HG02840 (cell line): ENCODE results near the gene P2RX7.
A peak's percentile ranks its signal among the peaks of the same experiment; 100 is the strongest.

Experiments used
- ATAC-seq: cut with Tn5 transposase; IDR thresholded peaks from one replicate; pipeline ENCODE4 v1.9.1; 2021; ENCODE audit warnings: mild to moderate bottlenecking, moderate library complexity, moderate number of reproducible peaks; ENCODE audit not compliant: unreplicated experiment, low FRiP score

The P2RX7 gene

GRCh38 chr12:121108492-121108891 is 24.2 kb upstream of the P2RX7 start:
- no peak for ATAC-seq

- ATAC-seq, result no peak
These were observed 22.3 kb upstream of the P2RX7 start for GRCh38 chr12:121110211-121110940.

GRCh38 chr12:121111684-121112083 is 21.0 kb upstream of the P2RX7 start:
- no peak for ATAC-seq

GRCh38 chr12:121112496-121112895 is 20.2 kb upstream of the P2RX7 start:
- ATAC-seq, result no peak

- ATAC-seq, result no peak
These were observed 19.6 kb upstream of the P2RX7 start for GRCh38 chr12:121113057-121113456.

- ATAC-seq, result no peak
These were observed 18.5 kb upstream of the P2RX7 start for GRCh38 chr12:121114019-121114639.

GRCh38 chr12:121114806-121115205 is 17.9 kb upstream of the P2RX7 start:
- ATAC-seq, result no peak

GRCh38 chr12:121115530-121115929 is 17.1 kb upstream of the P2RX7 start:
- no peak for ATAC-seq

- ATAC-seq, result no peak
These were observed 16.1 kb upstream of the P2RX7 start for GRCh38 chr12:121116318-121117225.

GRCh38 chr12:121117226-121117777 is 15.4 kb upstream of the P2RX7 start:
- ATAC-seq, result no peak

GRCh38 chr12:121120323-121120722 is 12.4 kb upstream of the P2RX7 start:
- no peak for ATAC-seq

- no peak for ATAC-seq
These were observed 11.5 kb upstream of the P2RX7 start for GRCh38 chr12:121120989-121121755.

- no peak for ATAC-seq
These were observed 10.9 kb upstream of the P2RX7 start for GRCh38 chr12:121121805-121122204.

- ATAC-seq, result no peak
These were observed 9.2 kb upstream of the P2RX7 start for GRCh38 chr12:121123488-121123887.

- no peak for ATAC-seq
These were observed 8.1 kb upstream of the P2RX7 start for GRCh38 chr12:121124402-121125109.

- ATAC-seq, result no peak
These were observed 5.2 kb upstream of the P2RX7 start for GRCh38 chr12:121127501-121127900.

- ATAC-seq, result peak; percentile 55
These were observed 3.5 kb upstream of the P2RX7 start for GRCh38 chr12:121128908-121129810.

- ATAC-seq, result no peak
These were observed 2.9 kb upstream of the P2RX7 start for GRCh38 chr12:121129811-121130147.
